ENCODE data around the gene APLNR.

- no peak for TF ChIP-seq SP1 (IDR thresholded peaks at IDR 0.05; ENCODE audit: low read depth)
- no peak for TF ChIP-seq POLR2A (IDR thresholded peaks at IDR 0.05; ENCODE audit: borderline replicate concordance, extremely low read depth, insufficient read depth, insufficient read length)
- no peak for TF ChIP-seq POLR2AphosphoS5 (IDR thresholded peaks at IDR 0.05; ENCODE audit: low read depth, low read length)
- no peak for TF ChIP-seq CTCF (IDR thresholded peaks at IDR 0.05 in 2 of 3, conservative IDR thresholded peaks at IDR 0.05 in 1 of 3; ENCODE audit: borderline replicate concordance in 1 of 3, insufficient read depth in 1 of 3, low read depth in 2 of 3, low read length in 2 of 3)
- no peak for TF ChIP-seq ZNF274 (IDR thresholded peaks at IDR 0.05; ENCODE audit: low read depth, low read length)
These were observed 40.1 kb upstream of the APLNR start for GRCh38 chr11:57276971-57277675.

Data from HCT116 (cell line).